HCT116 (cell line): ENCODE results near the gene PEX19. TPM values are rescaled to one million over a fixed set of nuclear protein-coding genes. Genes with fewer than 3 reads are reported as not detected.

Experiments used
- ATAC-seq: fragments of 200-7000 bp; cut with Tn5 transposase; 2 replicates; pipeline ENCODE4 v1.9.1; 2020; ENCODE audit warnings: mild to moderate bottlenecking, moderate library complexity
- BruUV-seq: library from RNA; stranded (reverse); fragments of 400-500 nt; replicated peaks from 2 replicates; lab custom pipeline; 2021; lab: Mats Ljungman, UMichigan
- CTCF ChIA-PET: fragments of 300-600 bp; sonication (Branson Sonifier 250); formaldehyde crosslinking; loops from one replicate; lab custom pipeline; 2021; ENCODE audit warnings: antibody characterized with exemption; lab: Charles Lee
- POLR2A ChIA-PET: fragments of 300-600, 350-600 bp; sonication (Branson Sonifier 250); formaldehyde crosslinking; loops from one replicate; lab custom pipeline; 2021; ENCODE audit warnings: antibody characterized with exemption; lab: Charles Lee
- RAD21 ChIA-PET, 2 experiments: fragments of 300-600 bp; sonication (Branson Sonifier 250); formaldehyde crosslinking; loops; one replicate each; lab custom pipeline; 2023; ENCODE audit warnings: low total read pairs in 2 of 2; ENCODE audit not compliant: uncharacterized antibody in 2 of 2, unreplicated experiment in 2 of 2, low non-redundant PET in 1 of 2; lab: Charles Lee
- DNase-seq: peaks from one replicate; pipeline ENCODE4 v3.0.0-alpha.2; 2010; ENCODE audit warnings: low read depth, low spot score
- H2AFZ ChIP-seq: fragments of 200-600 bp; shearing (Covaris generic), sonication (generic); 2 replicates; pipeline ENCODE4 v1.6.1; 2017; ENCODE audit warnings: low read depth, mixed run types, mixed read lengths, antibody characterized with exemption, low read length; ENCODE audit not compliant: poor library complexity, severe bottlenecking
- H3K27ac ChIP-seq: 2 replicates; pipeline ENCODE4 v1.5.1; 2012; ENCODE audit warnings: low read depth, low read length
- H3K27me3 ChIP-seq: fragments of 200-600 bp; sonication (generic); 2 replicates; pipeline ENCODE4 v1.6.1; 2016; ENCODE audit warnings: mixed run types, low read length, mixed read lengths; ENCODE audit not compliant: insufficient read depth
- H3K36me3 ChIP-seq, 2 experiments: fragments of 200-500 bp in 1 of 2; fragments of 200-600 bp in 1 of 2; sonication (Bioruptor generic) in 1 of 2; sonication (generic) in 1 of 2; 2 replicates each; pipeline versions ENCODE4 v1.5.1 to v1.6.1; 2014 to 2016; ENCODE audit warnings: low read length in 2 of 2, inconsistent platforms in 1 of 2, mixed read lengths in 1 of 2, mixed run types in 1 of 2; ENCODE audit not compliant: insufficient read depth in 2 of 2, control insufficient read depth in 1 of 2
- H3K4me1 ChIP-seq, 2 experiments: fragments of 200-600 bp in 1 of 2; sonication (generic) in 1 of 2; 2 replicates each; pipeline versions ENCODE4 v1.5.1 to v1.6.1; 2012 to 2017; ENCODE audit warnings: low read length in 2 of 2, inconsistent platforms in 1 of 2, mild to moderate bottlenecking in 1 of 2, mixed read lengths in 1 of 2, mixed run types in 1 of 2, moderate library complexity in 1 of 2; ENCODE audit not compliant: insufficient read depth in 2 of 2, control insufficient read depth in 1 of 2
- H3K4me2 ChIP-seq: fragments of 200-600 bp; sonication (generic); 2 replicates; pipeline ENCODE4 v1.6.1; 2017; ENCODE audit warnings: mixed run types, low read length, mixed read lengths
- H3K4me3 ChIP-seq, 2 experiments: fragments of 200-600 bp in 1 of 2; sonication (generic) in 1 of 2; replicated peaks in 1 of 2; 2 replicates each; pipeline ENCODE4 v1.5.1; 2011 to 2016; ENCODE audit warnings: low read length in 2 of 2, control low read depth in 1 of 2, low read depth in 1 of 2, mild to moderate bottlenecking in 1 of 2, mixed read lengths in 1 of 2, mixed run types in 1 of 2
- H3K79me2 ChIP-seq: fragments of 200-600 bp; sonication (generic); 2 replicates; pipeline ENCODE4 v1.6.1; 2017; ENCODE audit warnings: mild to moderate bottlenecking, mixed run types, low read length, moderate library complexity, mixed read lengths; ENCODE audit not compliant: insufficient read depth
- H3K9ac ChIP-seq: fragments of 200-600 bp; sonication (generic); 2 replicates; pipeline ENCODE4 v1.6.1; 2016; ENCODE audit warnings: low read length, mixed read lengths
- H3K9me2 ChIP-seq: fragments of 200-600 bp; sonication (generic), shearing (Covaris generic); 2 replicates; pipeline ENCODE4 v1.6.1; 2017; ENCODE audit warnings: mixed run types, mild to moderate bottlenecking, moderate library complexity; ENCODE audit not compliant: insufficient read depth
- H3K9me3 ChIP-seq, 2 experiments: fragments of 200-500 bp in 1 of 2; fragments of 200-600 bp in 1 of 2; sonication (Bioruptor generic) in 1 of 2; sonication (generic) in 1 of 2; 2 replicates each; pipeline ENCODE4 v1.6.1; 2014 to 2017; ENCODE audit warnings: low read length in 2 of 2, mixed read lengths in 2 of 2, inconsistent platforms in 1 of 2, low read depth in 1 of 2, mild to moderate bottlenecking in 1 of 2, mixed run types in 1 of 2, moderate library complexity in 1 of 2; ENCODE audit not compliant: control insufficient read depth in 1 of 2, insufficient read depth in 1 of 2
- H4K20me1 ChIP-seq: fragments of 200-600 bp; sonication (generic), shearing (Covaris generic); 2 replicates; pipeline ENCODE4 v1.6.1; 2017; ENCODE audit warnings: mixed run types, mild to moderate bottlenecking, moderate library complexity; ENCODE audit not compliant: insufficient read depth
- JUND ChIP-seq: IDR thresholded peaks from 2 replicates; pipeline ENCODE4 v1.6.1; 2012
- POLR2A ChIP-seq: IDR thresholded peaks from 2 replicates; pipeline ENCODE4 v1.7.0; 2011; ENCODE audit warnings: borderline replicate concordance; ENCODE audit not compliant: insufficient read depth, insufficient read length; ENCODE audit errors: extremely low read depth
- SP1 ChIP-seq: IDR thresholded peaks from 2 replicates; pipeline ENCODE4 v1.6.1; 2012; ENCODE audit warnings: low read depth
- TCF7L2 ChIP-seq: IDR thresholded peaks from 2 replicates; pipeline ENCODE4 v1.7.0; 2011; ENCODE audit warnings: borderline replicate concordance, inconsistent platforms; ENCODE audit not compliant: insufficient read depth, insufficient read length; ENCODE audit errors: extremely low read depth
- ZFX ChIP-seq: fragments of 450-650 bp; IDR thresholded peaks from 2 replicates; pipeline ENCODE4 v1.6.1; 2017
- intact Hi-C: fragments of 100-400 bp; cut with micrococcal nuclease; formaldehyde crosslinking; loops from 2 replicates; pipeline ENCODE4 v1.10.0; 2022
- total RNA-seq: library from RNA; stranded (reverse); gene quantifications from one replicate; pipeline ENCODE4 v1.2.1, GENCODE V29; 2021; ENCODE audit not compliant: unreplicated experiment
- TF ChIP-seq, protein P1 (sequence below): IDR thresholded peaks from 2 replicates; pipeline ENCODE4 v1.6.1; 2012
- TF ChIP-seq, protein P2 (sequence below): IDR thresholded peaks from 2 replicates; pipeline ENCODE4 v1.6.1; 2011; ENCODE audit warnings: mild to moderate bottlenecking, low read length, moderate library complexity; ENCODE audit not compliant: insufficient replicate concordance; ENCODE audit errors: extremely low read depth
- TF ChIP-seq, protein P3 (sequence below), 3 experiments: fragments of 200-600 bp in 1 of 3; sonication (generic) in 1 of 3; IDR thresholded peaks in 2 of 3; conservative IDR thresholded peaks in 1 of 3; 2 replicates each; pipeline ENCODE4 v1.5.1; 2012 to 2017; ENCODE audit warnings: low read depth in 2 of 3, low read length in 2 of 3, antibody characterized with exemption in 1 of 3, borderline replicate concordance in 1 of 3, control low read depth in 1 of 3, mild to moderate bottlenecking in 1 of 3, mixed read lengths in 1 of 3, mixed run types in 1 of 3, moderate library complexity in 1 of 3; ENCODE audit not compliant: insufficient read depth in 1 of 3

PEX19 gene
- total RNA-seq, 1 experiment from 2014 or later = 35.9 TPM

DNA sequence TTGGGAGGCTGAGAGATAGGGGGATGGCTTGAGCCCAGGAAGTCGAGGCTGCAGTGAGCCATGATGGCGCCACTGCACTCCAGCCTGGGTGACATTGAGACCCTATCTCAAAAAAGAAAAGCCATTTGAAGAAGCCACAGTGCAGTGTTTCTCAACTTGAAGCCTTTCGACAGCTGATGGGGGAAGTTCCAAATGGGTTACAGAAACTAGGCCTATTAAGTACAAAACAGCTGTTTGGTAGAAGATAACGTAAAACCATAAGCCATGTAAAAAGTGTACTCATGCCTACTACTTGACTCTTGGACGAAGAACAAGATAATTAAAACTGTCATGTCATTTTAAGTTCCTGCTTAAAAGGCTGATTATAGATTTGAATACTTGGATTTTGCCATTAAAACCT lies 41.5 kb upstream of the PEX19 start:
- Histone ChIP-seq H3K4me1 (no peaks in the 10 kb centered on the region), H2AFZ (no peak overlapping the region), H3K79me2 (peaks cover 23% of the 10 kb centered on the region), H3K27ac (no peak overlapping the region), H3K4me2 (no peak overlapping the region), H4K20me1 (no peaks in the 10 kb centered on the region), H3K9me2 (no peaks in the 10 kb centered on the region), H3K36me3 (peaks cover 45 to 59% of the 10 kb centered on the region in 2 experiments), H3K4me3 (no peak overlapping the region), H3K9ac (no peak overlapping the region), H3K27me3 (no peaks in the 10 kb centered on the region), H3K9me3 (no peaks in the 10 kb centered on the region)
- TF ChIP-seq ZFX = no peak
- TF ChIP-seq, protein P1, sequence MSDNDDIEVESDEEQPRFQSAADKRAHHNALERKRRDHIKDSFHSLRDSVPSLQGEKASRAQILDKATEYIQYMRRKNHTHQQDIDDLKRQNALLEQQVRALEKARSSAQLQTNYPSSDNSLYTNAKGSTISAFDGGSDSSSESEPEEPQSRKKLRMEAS = no peak
- TF ChIP-seq SP1 = no peak
- no peak for TF ChIP-seq TCF7L2
- TF ChIP-seq, protein P2, sequence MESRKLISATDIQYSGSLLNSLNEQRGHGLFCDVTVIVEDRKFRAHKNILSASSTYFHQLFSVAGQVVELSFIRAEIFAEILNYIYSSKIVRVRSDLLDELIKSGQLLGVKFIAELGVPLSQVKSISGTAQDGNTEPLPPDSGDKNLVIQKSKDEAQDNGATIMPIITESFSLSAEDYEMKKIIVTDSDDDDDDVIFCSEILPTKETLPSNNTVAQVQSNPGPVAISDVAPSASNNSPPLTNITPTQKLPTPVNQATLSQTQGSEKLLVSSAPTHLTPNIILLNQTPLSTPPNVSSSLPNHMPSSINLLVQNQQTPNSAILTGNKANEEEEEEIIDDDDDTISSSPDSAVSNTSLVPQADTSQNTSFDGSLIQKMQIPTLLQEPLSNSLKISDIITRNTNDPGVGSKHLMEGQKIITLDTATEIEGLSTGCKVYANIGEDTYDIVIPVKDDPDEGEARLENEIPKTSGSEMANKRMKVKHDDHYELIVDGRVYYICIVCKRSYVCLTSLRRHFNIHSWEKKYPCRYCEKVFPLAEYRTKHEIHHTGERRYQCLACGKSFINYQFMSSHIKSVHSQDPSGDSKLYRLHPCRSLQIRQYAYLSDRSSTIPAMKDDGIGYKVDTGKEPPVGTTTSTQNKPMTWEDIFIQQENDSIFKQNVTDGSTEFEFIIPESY = no peak
- no peak for TF ChIP-seq JUND
- no peak for TF ChIP-seq POLR2A
- TF ChIP-seq, protein P3, sequence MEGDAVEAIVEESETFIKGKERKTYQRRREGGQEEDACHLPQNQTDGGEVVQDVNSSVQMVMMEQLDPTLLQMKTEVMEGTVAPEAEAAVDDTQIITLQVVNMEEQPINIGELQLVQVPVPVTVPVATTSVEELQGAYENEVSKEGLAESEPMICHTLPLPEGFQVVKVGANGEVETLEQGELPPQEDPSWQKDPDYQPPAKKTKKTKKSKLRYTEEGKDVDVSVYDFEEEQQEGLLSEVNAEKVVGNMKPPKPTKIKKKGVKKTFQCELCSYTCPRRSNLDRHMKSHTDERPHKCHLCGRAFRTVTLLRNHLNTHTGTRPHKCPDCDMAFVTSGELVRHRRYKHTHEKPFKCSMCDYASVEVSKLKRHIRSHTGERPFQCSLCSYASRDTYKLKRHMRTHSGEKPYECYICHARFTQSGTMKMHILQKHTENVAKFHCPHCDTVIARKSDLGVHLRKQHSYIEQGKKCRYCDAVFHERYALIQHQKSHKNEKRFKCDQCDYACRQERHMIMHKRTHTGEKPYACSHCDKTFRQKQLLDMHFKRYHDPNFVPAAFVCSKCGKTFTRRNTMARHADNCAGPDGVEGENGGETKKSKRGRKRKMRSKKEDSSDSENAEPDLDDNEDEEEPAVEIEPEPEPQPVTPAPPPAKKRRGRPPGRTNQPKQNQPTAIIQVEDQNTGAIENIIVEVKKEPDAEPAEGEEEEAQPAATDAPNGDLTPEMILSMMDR (IDR thresholded peaks at IDR 0.05 in 2 of 3, conservative IDR thresholded peaks at IDR 0.05 in 1 of 3; ENCODE audit: borderline replicate concordance in 1 of 3, insufficient read depth in 1 of 3, low read depth in 2 of 3, low read length in 2 of 3) = no peak
- ChIA-PET RAD21 (no interaction called here), CTCF (no interaction called here), POLR2A (no interaction called here)
- intact Hi-C loops = no loop called here
- BruUV-seq = no TSS peak
- DNase-seq (no peak), ATAC-seq (no peak)
